ENCODE measurements around the gene SH3D19.
A peak's percentile ranks its signal among the peaks of the same experiment; 100 is the strongest.

The SH3D19 gene

DNA sequence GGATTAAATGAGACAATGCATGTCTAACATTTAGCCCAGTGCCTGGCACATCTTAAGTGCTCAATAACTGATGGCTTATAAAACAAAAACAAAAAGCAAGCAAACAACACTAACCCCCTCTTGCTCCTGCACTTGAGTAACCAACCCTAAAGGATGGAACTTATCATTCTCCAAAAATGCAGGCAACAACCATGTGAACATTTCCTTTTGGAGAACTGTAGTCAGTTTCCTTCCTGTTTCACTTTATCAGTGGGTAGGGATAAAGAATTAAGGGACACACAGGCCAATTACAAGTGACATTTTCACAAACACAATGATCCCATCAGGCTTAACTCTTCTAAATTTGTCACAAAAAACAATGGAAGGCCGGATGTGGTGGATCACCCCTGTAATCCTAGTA, 195.6 kb downstream of the SH3D19 start:
- TF ChIP-seq, protein P1, sequence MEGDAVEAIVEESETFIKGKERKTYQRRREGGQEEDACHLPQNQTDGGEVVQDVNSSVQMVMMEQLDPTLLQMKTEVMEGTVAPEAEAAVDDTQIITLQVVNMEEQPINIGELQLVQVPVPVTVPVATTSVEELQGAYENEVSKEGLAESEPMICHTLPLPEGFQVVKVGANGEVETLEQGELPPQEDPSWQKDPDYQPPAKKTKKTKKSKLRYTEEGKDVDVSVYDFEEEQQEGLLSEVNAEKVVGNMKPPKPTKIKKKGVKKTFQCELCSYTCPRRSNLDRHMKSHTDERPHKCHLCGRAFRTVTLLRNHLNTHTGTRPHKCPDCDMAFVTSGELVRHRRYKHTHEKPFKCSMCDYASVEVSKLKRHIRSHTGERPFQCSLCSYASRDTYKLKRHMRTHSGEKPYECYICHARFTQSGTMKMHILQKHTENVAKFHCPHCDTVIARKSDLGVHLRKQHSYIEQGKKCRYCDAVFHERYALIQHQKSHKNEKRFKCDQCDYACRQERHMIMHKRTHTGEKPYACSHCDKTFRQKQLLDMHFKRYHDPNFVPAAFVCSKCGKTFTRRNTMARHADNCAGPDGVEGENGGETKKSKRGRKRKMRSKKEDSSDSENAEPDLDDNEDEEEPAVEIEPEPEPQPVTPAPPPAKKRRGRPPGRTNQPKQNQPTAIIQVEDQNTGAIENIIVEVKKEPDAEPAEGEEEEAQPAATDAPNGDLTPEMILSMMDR (IDR thresholded peaks at IDR 0.05; ENCODE audit: control insufficient read depth, insufficient read depth, low read depth, low read length, missing control alignments) = no peak
- no peak overlapping the region for H3K4me3 ChIP-seq (ENCODE audit: control insufficient read depth, low read depth, low read length)
- DNase-seq (ENCODE audit: low read depth) = no peak

DNA sequence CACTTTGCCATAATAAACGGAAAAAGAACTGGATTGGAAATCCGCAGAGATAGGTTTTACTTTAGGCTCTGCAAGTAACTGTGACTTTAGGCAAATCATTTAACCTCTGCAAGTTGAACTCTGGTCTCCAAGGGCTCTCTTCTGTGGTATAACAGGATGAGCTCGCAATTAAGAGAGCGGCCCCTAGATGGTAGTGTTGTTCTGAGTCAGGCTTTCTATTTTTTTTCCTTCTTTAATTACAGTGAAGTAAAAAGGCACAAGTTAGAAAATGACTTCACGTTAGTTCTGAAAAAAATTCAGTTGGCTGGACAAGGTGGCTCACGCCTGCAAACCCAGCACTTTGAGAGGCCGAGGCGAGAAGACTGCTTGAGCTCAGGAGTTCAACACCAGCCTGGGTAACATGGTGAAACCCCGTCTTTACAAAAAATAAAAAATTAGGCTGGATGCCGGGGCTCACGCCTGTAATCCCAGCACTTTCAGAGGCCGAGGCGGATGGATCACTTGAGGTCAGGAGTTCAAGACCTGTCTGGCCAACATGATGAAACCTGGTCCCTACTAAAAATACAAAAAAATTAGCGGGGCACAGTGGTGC, 207.9 kb downstream of the SH3D19 start:
- TF ChIP-seq, protein P1 (IDR thresholded peaks at IDR 0.05; ENCODE audit: control insufficient read depth, insufficient read depth, low read depth, low read length, missing control alignments) = peak; percentile 78
- no peak for DNase-seq (ENCODE audit: low read depth)
- no peak overlapping the region for H3K4me3 ChIP-seq (ENCODE audit: control insufficient read depth, low read depth, low read length)

DNA sequence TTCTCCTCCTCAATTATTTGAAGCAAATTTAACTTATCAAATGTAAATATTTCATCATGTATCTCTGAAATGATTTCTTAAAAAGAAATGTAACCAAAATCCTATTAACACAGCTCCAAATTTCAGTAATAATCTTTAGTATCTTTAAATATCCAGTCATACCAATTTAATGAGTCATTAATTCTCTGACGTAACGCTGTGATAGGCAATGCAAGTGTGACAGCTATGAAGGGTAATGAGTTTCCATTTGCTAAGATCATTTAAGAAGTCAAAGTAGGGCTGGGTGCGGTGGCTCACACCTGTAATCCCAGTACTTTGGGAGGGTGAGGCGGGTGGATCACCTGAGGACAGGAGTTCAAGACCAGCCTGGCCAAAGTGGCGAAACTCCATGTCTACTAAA, 210.4 kb downstream of the SH3D19 start:
- TF ChIP-seq, protein P1 (IDR thresholded peaks at IDR 0.05; ENCODE audit: control insufficient read depth, insufficient read depth, low read depth, low read length, missing control alignments) = no peak
- DNase-seq (ENCODE audit: low read depth) = no peak
- no peak overlapping the region for H3K4me3 ChIP-seq (ENCODE audit: control insufficient read depth, low read depth, low read length)

DNA sequence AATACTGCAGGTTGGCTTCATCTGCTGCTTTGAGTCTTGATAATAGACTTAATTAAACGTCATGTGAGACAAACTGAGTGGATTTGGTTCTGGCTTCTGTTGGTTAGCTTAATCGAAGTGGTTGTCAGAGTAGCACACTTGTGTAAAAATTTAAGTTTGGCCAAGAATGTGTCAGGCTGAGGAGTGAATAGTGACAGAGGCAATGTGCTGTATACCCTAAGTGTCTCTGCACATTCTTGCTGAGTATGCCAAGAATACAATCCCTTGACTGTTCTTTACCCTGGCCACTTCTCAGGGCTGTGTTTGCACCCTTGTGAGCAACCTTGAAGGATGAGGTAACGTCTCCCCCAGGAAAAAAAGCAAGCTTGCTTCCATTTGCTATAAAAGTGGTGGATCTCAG, 211.1 kb downstream of the SH3D19 start:
- no peak overlapping the region for H3K4me3 ChIP-seq (ENCODE audit: control insufficient read depth, low read depth, low read length)
- no peak for DNase-seq (ENCODE audit: low read depth)
- TF ChIP-seq, protein P1 (IDR thresholded peaks at IDR 0.05; ENCODE audit: control insufficient read depth, insufficient read depth, low read depth, low read length, missing control alignments) = no peak

DNA sequence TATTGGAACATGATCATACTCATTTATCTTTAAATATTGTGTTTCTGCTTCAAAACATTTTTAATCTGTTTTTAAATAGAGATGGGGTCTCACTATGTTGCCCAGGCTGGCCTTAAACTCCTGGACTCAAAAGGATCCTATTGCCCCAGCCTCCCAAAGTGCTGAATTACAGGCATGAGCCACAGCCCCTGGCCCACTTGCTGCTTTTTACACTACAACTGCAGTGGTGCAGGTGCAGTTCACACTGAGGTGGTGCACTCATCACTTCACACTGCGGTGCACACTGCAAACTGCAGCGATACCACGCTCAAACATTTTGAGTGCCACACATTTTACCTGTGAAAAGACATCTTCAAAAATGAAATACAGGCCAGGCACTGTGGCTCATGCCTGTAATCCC, 215.2 kb downstream of the SH3D19 start:
- TF ChIP-seq, protein P1 (IDR thresholded peaks at IDR 0.05; ENCODE audit: control insufficient read depth, insufficient read depth, low read depth, low read length, missing control alignments) = no peak
- H3K4me3 ChIP-seq (ENCODE audit: control insufficient read depth, low read depth, low read length) = no peak overlapping the region
- DNase-seq (ENCODE audit: low read depth) = no peak

DNA sequence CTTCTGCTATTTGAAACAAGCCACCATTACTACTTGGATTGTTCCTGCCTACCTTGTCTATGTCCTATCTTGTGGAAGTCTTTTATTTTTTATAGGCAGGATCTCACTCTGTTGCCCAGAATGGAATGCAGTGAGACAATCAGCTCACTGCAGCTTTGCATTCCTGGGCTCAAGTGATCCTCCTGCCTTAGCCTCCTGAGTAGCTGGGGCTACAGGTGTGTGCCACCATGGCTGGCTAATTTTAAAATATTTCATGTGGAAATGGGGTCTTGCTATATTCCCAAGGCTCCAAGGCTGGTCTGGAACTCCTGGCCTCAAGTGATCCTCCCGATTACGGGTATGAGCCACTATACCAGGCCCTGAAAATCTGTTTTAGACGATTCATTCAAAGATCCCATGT, 218.3 kb downstream of the SH3D19 start:
- TF ChIP-seq, protein P1 (IDR thresholded peaks at IDR 0.05; ENCODE audit: control insufficient read depth, insufficient read depth, low read depth, low read length, missing control alignments) = no peak
- no peak for DNase-seq (ENCODE audit: low read depth)
- no peak overlapping the region for H3K4me3 ChIP-seq (ENCODE audit: control insufficient read depth, low read depth, low read length)

Data from AG09309 (cell line).